GM12892 (cell line): Measurements from ENCODE around the gene TNXB.

Experiments
- POLR2A ChIP-seq: IDR thresholded peaks from 2 replicates; pipeline ENCODE4 v1.6.1; 2011; ENCODE audit warnings: low read depth, low read length, control low read depth
- POLR2AphosphoS5 ChIP-seq: IDR thresholded peaks from 2 replicates; pipeline ENCODE4 v1.6.1; 2011; ENCODE audit warnings: low read depth, low read length, control low read depth

DNA sequence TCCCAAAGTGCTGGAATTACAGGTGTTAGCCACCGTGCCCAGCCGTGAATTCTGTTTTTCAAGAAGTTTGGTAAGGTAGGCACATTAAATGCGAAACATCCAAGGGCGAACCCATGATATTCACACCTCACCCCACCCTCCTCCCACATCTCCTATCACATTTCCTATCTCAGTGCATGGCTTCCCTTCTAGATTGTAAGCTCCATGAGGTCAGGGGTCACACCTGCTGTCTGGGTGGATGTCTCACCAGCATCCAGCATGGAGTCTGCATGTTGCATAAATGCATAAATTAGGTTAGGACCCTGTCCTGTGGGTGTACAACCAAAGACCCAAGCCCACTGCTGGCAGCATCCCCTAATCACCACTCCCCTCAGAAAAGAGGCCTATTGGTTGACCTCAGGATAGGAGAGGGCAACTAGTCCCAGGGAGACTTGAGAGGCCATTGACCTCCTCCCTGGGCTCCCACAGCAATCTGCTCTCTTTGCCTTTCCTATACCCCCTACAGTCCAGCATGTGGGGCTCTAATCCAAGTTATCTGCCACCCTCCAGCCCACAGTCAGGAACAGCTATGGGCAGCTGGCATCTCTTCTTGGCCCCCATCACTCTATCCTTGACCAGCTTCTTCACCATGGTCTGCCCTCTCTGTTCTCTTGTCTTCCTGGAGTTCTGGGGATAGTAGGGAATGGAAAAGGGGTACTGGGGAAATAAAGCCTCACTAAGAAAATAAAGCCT lies 38.4 kb upstream of the TNXB start:
- TF ChIP-seq POLR2AphosphoS5 (no peak), POLR2A (no peak)
